HG03558 (cell line): ENCODE results near the gene EPHA1.
"Not testable (repeated sequence)": the region's sequence is repeated elsewhere in the genome, so short reads cannot be mapped to it uniquely, and the experiment has no call there.

Experiments
- ATAC-seq: cut with Tn5 transposase; IDR thresholded peaks from one replicate; pipeline ENCODE4 v1.9.1; 2021; ENCODE audit warnings: moderate number of reproducible peaks; ENCODE audit not compliant: unreplicated experiment; ENCODE audit errors: extremely low read depth

EPHA1 gene

DNA sequence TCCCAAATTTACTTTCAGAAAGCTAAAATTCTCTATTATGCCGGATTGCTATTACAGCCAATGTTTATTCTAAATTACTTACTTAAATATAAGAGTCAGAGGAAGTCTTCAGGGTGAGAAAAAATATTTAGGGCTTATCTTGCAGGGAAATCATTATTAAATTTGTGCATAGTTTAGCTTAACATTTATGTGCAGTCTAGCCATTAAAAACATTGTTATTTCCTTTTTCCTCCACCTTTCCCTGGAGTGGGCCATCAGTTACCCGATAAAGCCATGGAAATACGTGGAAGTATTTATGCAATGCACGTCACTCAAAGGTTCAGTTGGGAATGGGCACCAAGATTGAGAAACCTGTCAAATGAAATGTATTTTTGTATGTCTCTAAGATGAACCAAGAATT lies 25.1 kb upstream of the EPHA1 start:
- no peak for ATAC-seq

DNA sequence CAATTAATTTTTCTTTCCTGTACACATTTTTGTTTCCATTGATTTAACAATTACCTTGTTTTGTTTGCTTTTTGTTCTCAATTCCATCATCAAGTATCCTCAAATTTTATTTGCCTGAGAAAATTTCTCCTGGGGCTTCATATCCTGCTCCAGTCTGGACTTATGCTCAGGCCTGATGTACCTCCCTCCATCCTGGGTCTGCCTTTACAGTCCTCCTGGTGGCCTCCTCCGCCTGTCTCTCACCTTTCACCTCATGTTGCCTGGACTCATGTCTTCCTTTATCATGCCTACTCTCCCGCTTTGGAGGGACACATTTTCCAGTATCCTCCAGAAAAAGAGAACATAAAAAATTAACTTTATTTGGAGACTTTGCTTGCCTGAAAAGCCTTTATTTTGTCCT lies 22.5 kb upstream of the EPHA1 start:
- no peak for ATAC-seq

DNA sequence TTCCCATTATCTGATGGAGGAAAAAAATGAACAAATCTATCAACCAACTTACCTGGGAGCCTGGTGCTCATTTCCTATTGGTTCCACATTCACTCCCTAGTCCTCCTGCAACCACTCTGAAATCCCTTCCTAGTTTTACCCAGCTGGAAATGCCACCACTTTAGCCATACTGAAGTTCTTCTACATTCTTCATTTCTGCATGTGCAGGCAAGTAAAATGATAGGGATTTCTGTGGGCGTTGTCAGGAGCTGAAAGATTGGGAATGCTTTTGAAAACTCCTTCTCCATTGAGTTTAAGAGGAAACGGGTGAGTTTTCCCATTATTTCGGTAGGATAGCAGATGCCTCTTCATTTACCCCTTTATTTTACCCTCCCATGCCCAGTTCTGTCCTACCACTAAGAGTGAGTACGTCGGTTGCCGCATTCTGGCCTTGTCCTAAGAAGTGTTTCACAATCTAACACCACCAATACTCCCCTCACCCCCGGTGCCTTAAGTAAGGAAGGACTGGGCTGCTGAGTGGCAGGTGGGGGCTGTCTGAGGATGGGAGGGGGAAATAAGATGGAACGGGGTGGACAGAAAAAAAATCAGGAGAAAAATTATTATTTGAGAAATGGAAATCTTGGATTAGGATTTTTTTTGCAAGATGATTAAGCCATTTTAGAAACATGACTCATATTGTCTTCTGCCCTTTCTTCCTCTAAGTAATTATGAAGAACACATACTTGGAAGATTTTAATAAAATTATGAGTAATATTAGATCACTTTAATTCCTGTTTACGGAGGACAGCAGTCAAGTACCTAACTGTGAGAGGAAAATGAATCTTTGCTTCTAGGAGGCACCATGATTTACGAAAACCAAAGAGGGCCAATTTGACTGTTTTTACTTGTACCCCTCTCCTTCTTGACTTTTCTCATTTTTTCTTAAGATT lies 21.4 kb upstream of the EPHA1 start:
- ATAC-seq: no peak

DNA sequence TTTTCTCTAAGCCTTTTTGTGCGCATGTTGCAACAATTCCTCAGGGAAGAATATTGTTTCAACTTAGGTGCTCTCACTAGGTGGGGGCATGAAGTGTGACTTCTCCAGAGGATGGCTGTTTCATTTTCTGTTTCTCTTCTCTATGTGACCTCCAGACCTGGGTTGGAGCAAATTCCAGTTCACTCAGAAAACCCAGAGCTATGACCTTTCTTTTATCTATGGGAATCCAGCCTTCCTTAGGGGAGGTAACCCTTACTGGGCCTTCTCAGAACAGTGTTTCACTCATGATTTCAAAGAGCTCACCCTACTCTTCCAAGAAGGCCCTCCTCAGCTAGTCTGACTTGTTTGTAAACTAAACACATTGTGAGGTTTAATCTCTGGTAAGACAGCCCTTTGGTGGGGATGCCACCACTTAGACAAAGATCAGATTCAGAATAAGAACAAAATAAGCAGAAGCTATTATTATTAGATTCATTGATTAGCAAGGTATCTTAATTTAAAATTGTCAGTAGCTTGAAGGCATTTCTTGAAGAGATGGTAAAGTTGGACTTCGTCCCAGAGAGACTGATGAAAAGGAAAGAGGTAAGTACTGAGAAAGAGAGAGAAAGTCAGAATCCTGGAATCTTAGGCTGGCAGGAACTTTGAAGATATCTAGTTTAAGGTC lies 18.0 kb upstream of the EPHA1 start:
- ATAC-seq: no peak

DNA sequence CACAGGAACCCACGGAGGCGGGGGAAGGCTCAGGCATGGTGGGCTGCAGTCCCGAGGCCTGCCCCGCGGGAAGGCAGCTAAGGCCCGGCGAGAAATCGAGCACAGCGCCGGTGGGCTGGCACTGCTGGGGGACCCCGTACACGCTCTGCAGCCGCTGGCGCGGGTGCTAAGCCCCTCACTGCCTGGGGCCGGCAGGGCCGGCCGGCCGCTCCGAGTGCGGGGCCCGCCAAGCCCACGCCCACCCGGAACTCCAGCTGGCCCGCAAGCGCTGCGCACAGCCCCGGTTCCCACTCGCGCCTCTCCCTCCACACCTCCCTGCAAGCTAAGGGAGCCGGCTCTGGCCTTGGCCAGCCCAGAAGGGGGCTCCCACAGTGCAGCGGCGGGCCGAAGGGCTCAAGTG lies 15.8 kb upstream of the EPHA1 start:
- ATAC-seq: not testable (repeated sequence)

DNA sequence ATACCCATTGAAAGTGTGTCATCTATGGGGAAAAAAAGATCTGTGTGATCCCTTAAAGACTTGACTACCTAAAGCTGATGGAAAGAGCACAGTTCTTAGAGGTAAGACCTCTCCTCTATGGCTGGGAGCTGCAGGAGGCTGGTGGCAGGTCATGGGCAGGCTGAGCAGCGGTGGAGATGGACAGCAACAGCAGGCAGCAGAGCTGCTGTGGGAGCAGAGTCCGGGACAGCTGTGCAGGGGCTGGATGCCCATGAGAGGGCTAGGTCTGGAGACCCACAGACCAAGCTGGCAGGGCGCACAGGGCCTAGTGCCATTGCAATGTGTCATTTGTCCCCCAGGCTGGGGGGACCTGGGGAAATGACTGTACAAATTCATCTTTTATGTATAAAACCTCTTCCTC lies 13.4 kb upstream of the EPHA1 start:
- ATAC-seq: no peak

DNA sequence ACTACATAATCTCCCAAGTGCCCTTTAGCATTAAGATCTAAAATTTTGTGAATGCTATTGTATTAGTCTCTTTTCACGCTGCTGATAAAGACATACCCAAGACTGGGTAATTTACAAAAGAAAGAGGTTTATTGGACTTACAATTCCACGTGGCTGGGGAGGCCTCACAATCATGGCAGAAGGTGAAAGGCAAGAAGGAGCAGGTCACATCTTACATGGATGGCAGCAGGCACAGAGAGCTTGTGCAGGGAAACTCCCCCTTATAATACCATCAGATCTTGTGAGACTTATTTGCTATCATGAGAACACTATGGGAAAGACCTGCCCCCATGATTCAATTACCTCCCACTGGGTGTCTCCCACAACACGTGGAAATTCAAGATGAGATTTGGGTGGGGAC lies 12.0 kb upstream of the EPHA1 start:
- ATAC-seq: not testable (repeated sequence)

DNA sequence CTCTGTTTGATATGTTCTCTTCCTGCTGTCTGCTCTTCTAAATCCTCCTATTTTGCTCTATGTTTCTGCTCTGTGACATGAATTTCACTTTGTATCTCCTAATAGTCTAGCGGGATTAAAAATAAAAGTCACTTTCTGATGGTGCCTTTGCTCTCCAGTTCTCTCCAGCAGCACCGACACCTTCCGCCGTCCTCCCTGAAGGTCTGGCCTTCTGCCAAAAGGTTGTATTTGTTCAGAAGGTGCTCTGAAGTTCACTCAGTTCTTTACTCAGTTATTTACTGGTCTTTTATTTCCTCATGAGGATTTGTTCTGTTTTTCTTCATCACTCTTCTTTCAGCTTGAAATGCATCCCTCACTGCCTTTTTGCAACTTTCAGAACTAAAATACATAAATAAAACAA lies 11.2 kb upstream of the EPHA1 start:
- ATAC-seq: no peak

DNA sequence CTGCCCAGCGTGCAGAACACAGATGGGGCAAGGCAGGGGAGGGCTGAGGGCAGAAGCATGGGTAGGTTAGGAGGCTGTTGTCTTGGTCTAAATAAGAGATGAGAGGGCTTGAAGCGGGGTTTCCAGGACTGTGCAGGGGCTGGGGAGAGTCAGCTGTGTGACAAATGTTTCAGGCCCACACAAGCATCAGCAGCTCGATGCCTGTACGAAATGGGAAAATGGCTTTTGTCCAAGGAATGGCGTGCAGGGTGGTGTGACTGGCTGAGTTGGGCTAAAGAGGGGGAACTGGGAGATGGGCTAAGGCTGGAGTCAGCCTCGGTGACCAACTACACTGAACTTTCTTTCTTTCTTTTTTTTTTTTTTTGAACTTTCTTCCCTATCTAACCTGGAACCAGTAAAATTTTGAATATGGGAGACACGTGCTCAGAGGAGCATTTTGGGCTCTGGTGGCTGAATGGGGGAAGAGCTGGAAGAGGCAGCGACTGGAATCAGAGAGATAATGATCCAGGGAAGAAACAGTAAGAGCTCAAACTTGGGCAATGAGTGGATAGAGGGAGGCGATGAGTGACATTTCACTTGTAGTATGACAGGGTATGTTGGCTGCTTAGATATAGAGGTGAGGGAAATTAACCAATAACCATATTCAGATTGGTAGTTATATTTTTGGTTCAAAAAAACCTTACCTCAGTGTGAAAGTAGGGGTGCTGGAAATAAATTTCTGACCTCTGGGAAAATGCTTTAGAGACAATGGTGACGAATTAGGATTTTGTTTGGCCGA lies 10.2 kb upstream of the EPHA1 start:
- no peak for ATAC-seq

DNA sequence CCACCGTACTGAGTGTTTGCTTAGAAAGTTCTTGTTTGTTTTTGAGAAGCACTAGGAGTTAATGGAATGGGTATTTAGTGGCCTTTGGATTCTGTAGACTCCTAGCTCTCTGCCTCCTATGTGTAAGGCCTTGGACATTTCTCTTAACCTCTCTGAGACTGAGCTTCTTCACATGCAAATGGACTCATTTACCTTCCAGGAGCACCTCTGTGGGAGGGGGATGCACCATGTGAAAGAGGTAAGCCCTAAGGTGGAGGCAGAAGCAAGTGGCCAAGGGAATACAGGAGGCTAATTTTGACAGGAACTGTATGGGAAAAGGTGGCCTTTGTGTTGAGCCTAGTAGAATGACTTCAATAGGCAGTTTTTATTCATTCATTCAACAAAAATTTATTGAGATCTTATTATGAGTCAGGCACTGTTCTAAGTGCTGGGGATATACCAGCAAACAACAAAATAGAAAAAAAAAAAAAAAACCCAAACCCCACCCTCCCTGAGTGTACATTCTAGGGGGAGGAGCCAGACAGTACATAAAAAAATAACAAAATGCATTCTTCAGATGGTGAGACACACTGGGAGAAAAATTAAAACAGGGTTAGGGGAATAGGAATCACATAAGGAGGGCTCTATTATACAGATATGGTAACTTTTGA lies 9.2 kb upstream of the EPHA1 start:
- no peak for ATAC-seq

DNA sequence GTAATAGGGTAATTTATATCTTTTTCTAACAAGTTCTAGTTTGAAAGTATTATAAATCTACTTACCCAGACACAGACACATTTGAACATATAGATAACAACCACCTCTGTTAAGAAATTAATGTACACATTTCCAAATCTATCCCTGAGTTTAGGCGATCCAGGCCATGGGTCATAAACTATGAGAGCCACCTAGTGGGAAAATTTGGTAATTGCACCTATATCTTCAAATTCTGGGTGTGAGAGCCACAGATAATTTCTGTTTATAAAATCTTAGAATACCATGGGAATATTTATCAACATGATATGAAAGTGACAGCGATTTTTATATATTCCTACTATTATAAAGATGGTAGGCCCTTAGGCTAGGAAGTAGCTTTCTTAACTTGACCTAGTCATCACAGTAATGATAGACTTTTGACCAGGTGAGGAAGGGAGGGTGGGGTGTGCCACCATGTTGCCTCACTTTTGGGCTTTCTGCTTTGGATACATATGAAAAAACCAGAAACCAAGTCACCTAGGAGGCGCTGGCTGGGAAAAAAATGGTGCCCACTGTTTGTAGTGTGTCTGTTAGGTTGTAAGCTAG lies 8.0 kb upstream of the EPHA1 start:
- ATAC-seq: no peak

DNA sequence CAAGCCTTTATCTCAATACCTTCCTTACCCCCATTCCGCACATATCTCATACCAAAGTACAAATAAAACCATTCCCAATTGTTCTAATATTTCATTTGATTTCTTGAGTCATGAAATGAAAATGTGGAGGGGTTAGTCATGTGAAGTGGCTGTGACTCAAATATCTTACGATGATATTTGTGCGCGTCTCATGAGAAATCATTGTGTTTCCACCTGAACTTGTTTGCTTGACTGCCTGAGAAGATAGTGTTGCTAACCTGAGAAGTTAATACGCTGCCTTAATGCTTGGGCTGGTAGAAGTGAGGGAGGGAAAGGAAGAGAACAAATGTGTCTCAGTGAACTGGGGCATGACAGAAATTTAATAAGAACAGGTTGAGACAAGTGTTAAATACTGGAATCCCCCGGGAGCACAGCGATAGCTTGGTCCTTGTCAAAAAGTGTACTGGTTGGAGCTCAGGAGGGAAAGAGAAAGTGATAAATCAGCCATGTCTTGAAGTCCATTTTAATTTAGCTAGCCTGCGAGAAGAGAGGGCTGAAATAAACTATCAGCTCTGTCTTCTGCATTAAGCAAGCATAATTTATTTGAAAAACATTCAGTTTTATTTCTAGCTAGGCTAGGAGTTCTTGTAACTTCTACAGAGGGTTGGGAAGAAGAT lies 7.2 kb upstream of the EPHA1 start:
- ATAC-seq: no peak

DNA sequence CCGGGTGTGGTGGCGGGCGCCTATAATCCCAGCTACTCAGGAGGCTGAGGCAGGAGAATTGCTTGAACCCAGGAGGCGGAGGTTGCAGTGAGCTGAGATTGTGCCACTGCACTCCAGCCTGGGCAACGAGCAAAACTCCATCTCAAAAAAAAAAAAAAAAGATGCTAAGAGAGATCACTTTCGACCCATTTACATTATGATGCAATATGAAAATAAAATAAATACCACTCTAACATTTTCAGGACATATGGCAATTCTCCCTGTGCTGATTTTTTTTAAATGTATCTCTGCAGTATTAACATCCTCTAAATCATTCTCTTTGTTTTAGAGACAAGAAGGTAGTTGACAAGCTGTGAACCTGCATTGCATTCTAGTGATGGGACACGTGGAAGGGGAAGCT lies 6.6 kb upstream of the EPHA1 start:
- not testable (repeated sequence) for ATAC-seq

DNA sequence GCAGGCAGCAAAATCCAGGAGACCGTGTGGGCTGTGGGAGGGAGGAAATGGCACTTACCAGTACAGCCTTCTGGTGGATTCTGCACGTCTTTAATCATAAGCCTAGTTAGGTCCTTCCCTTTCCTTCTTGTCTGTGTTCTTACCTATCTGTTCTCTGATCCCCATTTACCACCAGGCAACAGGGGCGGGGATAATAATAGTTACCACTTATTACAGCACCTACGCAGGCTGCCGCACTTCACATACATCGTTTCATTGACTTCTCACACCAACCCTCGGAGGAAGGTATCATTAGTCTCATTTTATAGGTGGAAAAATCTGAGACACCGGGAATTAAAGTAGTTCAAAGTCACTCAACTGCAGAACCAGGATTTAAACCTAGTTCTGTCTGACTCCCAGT lies 4.5 kb upstream of the EPHA1 start:
- ATAC-seq: no peak

DNA sequence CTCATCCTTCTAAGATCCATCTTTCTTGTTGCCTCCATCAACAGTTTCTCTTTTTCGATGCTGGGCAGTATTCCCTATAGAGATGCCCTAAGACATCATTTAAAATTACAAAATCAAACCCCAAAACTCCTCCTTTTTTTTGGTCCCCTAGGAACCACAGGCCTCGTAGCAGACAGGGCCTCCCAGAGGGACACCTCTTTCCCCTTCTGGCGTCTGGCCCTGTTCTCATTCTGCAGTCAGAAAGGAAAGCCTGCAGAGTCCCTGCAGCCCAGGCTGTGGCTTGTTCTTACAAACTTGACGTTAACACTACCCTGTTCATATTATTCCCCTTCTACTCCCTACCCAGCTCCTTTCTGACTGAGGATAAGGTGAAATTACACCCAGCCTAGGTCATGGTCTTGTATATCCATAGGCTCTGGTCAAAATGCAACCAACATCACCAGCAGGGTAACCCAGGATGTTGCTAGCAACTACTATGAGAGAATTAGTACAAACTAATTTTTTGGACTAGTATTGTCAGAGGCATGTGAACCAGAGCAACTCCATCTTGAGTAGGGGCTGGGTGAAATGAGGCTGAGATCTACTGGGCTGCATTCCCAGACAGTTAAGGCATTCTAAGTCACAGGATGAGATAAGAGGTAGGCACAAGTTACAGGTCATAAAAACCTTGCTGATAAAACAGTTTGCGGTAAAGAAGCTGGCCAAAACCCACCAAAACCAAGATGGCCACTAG lies 3.5 kb upstream of the EPHA1 start:
- ATAC-seq: no peak

DNA sequence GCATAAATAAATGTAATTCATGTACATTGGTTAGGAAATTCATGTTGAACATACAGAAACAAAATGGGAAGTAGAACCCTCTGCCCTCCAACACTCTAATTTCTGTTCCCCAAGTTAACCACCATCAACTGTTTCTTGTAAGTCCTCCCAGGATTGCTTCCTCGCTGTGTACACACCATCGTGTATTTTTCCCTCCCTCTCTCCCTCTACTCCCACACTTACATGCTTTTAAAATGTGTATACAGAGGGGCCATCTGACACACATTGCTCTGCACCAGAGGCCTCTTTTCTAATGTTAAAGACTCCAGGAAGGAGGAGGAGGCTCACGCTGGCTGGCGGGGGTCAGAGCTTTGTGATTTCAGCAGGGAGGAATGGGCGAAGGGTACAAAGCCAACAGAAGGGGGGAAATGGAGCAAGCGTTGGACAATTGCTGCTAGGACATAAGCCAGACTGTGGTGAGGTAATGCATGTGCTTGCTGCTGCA lies 1.9 kb upstream of the EPHA1 start:
- no peak for ATAC-seq

DNA sequence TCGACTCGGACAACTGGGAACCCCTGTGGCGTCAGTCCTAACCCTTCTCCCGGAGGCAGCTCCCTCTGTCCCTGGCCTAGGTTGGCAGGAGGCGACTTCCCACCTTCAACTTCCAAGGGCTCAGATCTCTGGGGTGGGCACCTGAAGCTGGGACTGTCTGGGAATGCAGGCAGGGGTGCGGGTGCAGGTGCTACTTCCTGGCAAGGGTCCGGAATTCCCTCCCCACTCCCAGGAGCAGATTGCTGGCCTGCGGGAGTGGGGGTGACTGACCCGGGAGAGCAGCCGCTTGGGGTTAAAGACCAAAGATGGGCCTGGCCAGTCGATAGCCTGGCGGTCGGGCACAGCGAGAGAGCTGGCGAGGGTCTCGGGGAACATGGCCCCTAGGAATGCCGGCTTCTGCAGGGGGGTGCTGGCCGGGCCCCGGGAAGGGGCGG lies 387 bp downstream of the EPHA1 start:
- no peak for ATAC-seq

DNA sequence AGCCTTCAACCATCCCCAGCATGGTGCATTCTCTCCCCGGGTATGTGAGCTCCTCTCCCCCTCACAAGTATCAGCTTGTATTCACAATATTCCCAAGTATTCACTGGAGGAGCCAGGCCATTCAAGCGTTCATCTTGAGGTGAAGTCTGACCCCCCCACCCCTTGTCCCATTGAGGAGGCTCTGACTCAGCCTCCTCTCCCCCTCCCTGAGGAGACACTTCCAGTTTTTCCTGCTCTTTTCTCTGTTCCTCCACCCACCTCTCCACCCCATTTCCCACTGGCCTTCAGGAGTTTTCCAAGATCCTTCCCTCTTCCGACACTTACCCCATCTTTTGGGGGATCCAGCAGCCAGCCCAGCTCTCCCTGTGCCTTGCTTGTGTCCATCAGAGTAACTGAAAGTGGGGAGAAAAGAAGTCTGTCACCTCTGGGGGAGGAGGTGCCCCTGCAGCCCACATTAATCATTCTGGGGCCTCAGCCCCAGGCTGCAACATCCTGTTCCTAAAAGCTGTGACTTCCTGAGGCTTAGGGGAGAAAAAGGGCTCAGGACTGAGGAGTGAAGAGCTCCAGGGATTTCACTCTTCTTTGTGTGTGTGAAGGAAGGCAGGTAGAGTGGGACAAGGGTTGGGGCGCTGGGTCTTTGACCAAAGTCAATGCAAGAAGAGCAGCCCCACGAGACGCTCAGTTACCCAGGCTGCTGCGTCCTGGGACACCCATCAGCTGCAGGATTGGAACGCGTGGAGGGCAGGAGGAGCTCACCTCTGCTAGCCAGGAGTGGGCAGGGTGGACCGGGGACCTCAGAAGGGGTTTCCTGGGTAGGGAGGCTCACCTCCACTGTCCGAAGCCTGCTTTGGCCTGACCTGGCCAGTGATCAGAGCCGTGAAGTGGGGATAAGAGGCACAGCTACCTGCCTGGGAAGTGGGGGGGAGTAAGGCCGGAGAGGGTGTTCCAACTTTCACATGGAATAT lies 1.1 kb downstream of the EPHA1 start:
- ATAC-seq: no peak
